GM12878 (cell line): Measurements from ENCODE around the gene GMCL1. TPM values are rescaled to one million over a fixed set of nuclear protein-coding genes. Genes with fewer than 3 reads are reported as not detected.
A peak's percentile ranks its signal among the peaks of the same experiment; 100 is the strongest.

Experiments used
- ATAC-seq: fragments of 200-7000 bp; cut with Tn5 transposase; 3 replicates; pipeline ENCODE4 v1.9.1; 2020; ENCODE audit warnings: mild to moderate bottlenecking, moderate library complexity
- BruUV-seq: library from RNA; stranded (reverse); fragments of 400-500 nt; replicated peaks from 2 replicates; lab custom pipeline; 2021; lab: Mats Ljungman, UMichigan
- CTCF ChIA-PET: fragments of 300-600 bp; sonication (Branson Sonifier 250); formaldehyde crosslinking; extraction: SDS; loops from one replicate; lab custom pipeline; 2021; ENCODE audit warnings: inconsistent platforms; lab: Yijun Ruan, JAX
- POLR2A ChIA-PET: fragments of 350-600 bp; formaldehyde crosslinking; extraction: SDS; loops from one replicate; lab custom pipeline; 2021; ENCODE audit warnings: inconsistent platforms; lab: Charles Lee
- RAD21 ChIA-PET: fragments of 300-600 bp; sonication (Branson Sonifier 250); formaldehyde crosslinking; loops from one replicate; lab custom pipeline; 2023; ENCODE audit warnings: antibody characterized with exemption; ENCODE audit not compliant: unreplicated experiment; lab: Charles Lee
- SMC1A ChIA-PET: fragments of 300-600 bp; sonication (Branson Sonifier 250); formaldehyde crosslinking; loops from one replicate; lab custom pipeline; 2023; ENCODE audit not compliant: unreplicated experiment, uncharacterized antibody; lab: Charles Lee
- DNase-seq: peaks from one replicate; pipeline ENCODE4 v3.0.0-alpha.2; 2011; ENCODE audit warnings: low read depth, low spot score
- FAIRE-seq: peaks from 3 replicates; lab custom pipeline; 2011; peaks lifted over from hg19 to GRCh38; lab: Jason Lieb, UNC
- H2AFZ ChIP-seq: 2 replicates; pipeline ENCODE4 v1.6.0; 2011; ENCODE audit warnings: low read depth, low read length, control low read depth; ENCODE audit not compliant: control insufficient read depth
- H3K27ac ChIP-seq: 2 replicates; pipeline ENCODE4 v1.5.1; 2011; ENCODE audit warnings: control low read depth; ENCODE audit not compliant: control insufficient read depth, insufficient read depth
- H3K27me3 ChIP-seq, 2 experiments: replicated peaks in 1 of 2; 2 replicates each; pipeline versions ENCODE4 v1.6.0 to v1.6.1; 2011; ENCODE audit warnings: low read length in 1 of 2; ENCODE audit not compliant: control insufficient read depth in 2 of 2, insufficient read depth in 2 of 2
- H3K36me3 ChIP-seq, 2 experiments: 2 replicates each; pipeline ENCODE4 v1.5.1; 2011; ENCODE audit warnings: low read length in 1 of 2; ENCODE audit not compliant: control insufficient read depth in 2 of 2, insufficient read depth in 2 of 2
- H3K4me1 ChIP-seq: 2 replicates; pipeline ENCODE4 v1.6.1; 2011; ENCODE audit warnings: mild to moderate bottlenecking, low read length, moderate library complexity, mixed read lengths; ENCODE audit not compliant: control insufficient read depth, insufficient read depth
- H3K4me2 ChIP-seq: 2 replicates; pipeline ENCODE4 v1.6.0; 2011; ENCODE audit warnings: control low read depth; ENCODE audit not compliant: control insufficient read depth, insufficient read depth
- H3K4me3 ChIP-seq: fragments of 200-600 bp; sonication (generic); 2 replicates; pipeline ENCODE4 v1.5.1; 2016
- H3K79me2 ChIP-seq: 2 replicates; pipeline ENCODE4 v1.6.0; 2011; ENCODE audit warnings: low read length; ENCODE audit not compliant: control insufficient read depth, insufficient read depth
- H3K9ac ChIP-seq: 2 replicates; pipeline ENCODE4 v1.8.0; 2011; ENCODE audit warnings: low read length, control low read depth, mixed read lengths; ENCODE audit not compliant: control insufficient read depth, insufficient read depth
- H3K9me3 ChIP-seq: replicated peaks from 3 replicates; pipeline ENCODE4 v1.5.1; 2011; ENCODE audit warnings: mild to moderate bottlenecking, low read length; ENCODE audit not compliant: control insufficient read depth, insufficient read depth
- H4K20me1 ChIP-seq: 2 replicates; pipeline ENCODE4 v1.6.0; 2011; ENCODE audit not compliant: control insufficient read depth, insufficient read depth
- CBFB ChIP-seq: IDR thresholded peaks from 2 replicates; pipeline ENCODE4 v1.6.1; 2016; ENCODE audit warnings: antibody characterized with exemption, low read depth
- DPF2 ChIP-seq: fragments of 450-650 bp; IDR thresholded peaks from 2 replicates; pipeline ENCODE4 v1.6.1; 2017; ENCODE audit warnings: mild to moderate bottlenecking
- EED ChIP-seq: sonication (generic); IDR thresholded peaks from 2 replicates; pipeline ENCODE4 v1.6.1; 2016; ENCODE audit warnings: antibody characterized with exemption, low read depth
- HCFC1 ChIP-seq: fragments of 150-350 bp; IDR thresholded peaks from 2 replicates; pipeline ENCODE4 v1.6.1; 2014; ENCODE audit warnings: low read length
- MEF2A ChIP-seq: IDR thresholded peaks from 2 replicates; pipeline ENCODE4 v1.6.1; 2011; ENCODE audit warnings: low read depth, mild to moderate bottlenecking, low read length, moderate library complexity; ENCODE audit not compliant: insufficient read depth
- MTA2 ChIP-seq: fragments of 450-650 bp; IDR thresholded peaks from 2 replicates; pipeline ENCODE4 v1.6.1; 2016; ENCODE audit warnings: low read depth, mild to moderate bottlenecking, moderate library complexity
- MYB ChIP-seq: fragments of 150-350 bp; IDR thresholded peaks from 2 replicates; pipeline ENCODE4 v1.6.1; 2014; ENCODE audit warnings: mild to moderate bottlenecking, low read depth, low read length, borderline replicate concordance
- NBN ChIP-seq: fragments of 450-650 bp; IDR thresholded peaks from 2 replicates; pipeline ENCODE4 v1.6.1; 2016
- RUNX3 ChIP-seq: IDR thresholded peaks from 2 replicates; pipeline ENCODE4 v1.6.1; 2012; ENCODE audit warnings: low read length, inconsistent platforms
- SIX5 ChIP-seq: IDR thresholded peaks from 2 replicates; pipeline ENCODE4 v1.6.1; 2011; ENCODE audit warnings: mild to moderate bottlenecking, low read depth, low read length, moderate library complexity; ENCODE audit not compliant: severe bottlenecking
- SMAD1 ChIP-seq: fragments of 450-650 bp; IDR thresholded peaks from 2 replicates; pipeline ENCODE4 v1.6.1; 2018; ENCODE audit warnings: mild to moderate bottlenecking, low read depth; ENCODE audit not compliant: partially characterized antibody
- SP1 ChIP-seq: IDR thresholded peaks from one replicate; pipeline ENCODE4 v1.6.1; 2011; ENCODE audit warnings: low read depth, low read length
- WGBS: methylation state at CpG from one replicate; pipeline ENCODE4 v1.1.6; 2016; ENCODE audit warnings: low lambda C conversion rate; ENCODE audit not compliant: insufficient replicate concordance, insufficient coverage; ENCODE audit errors: missing lambda C conversion rate; 5-methylcytosine and 5-hydroxymethylcytosine counted together
- in situ Hi-C: fragments of 300-500 bp; cut with MboI; formaldehyde crosslinking; loops from 9 replicates; pipeline ENCODE4 v1.14.3; 2018; ENCODE audit warnings: mixed read lengths
- intact Hi-C: fragments of 100-400 bp; cut with micrococcal nuclease; formaldehyde crosslinking; loops from one replicate; pipeline ENCODE4 v1.14.2; 2022; ENCODE audit not compliant: unreplicated experiment
- polyA plus RNA-seq, 11 experiments: library from polyadenylated mRNA; depleted of rRNA in 4 of 11; unstranded in 6 of 11; stranded (reverse) in 5 of 11; fragments of >200 nt; fragmentation: Nextera tagmentation in 4 of 11; fragmentation: Illumina TruSeq in 1 of 11; extraction: Ambion mirVana in 4 of 11; extraction: Trizol in 1 of 11; gene quantifications; 1 replicate in 1 of 11; 2 replicates in 10 of 11; pipeline versions ENCODE4 v1.2.1 to v1.2.3, GENCODE V29; 2011 to 2016; ENCODE audit warnings: inconsistent platforms in 2 of 11, missing spikeins in 2 of 11, low read depth in 1 of 11
- total RNA-seq, 4 experiments: library from RNA; depleted of rRNA in 3 of 4; stranded (reverse); fragments of >200 nt in 3 of 4; fragmentation: Illumina TruSeq in 1 of 4; extraction: Trizol in 1 of 4; gene quantifications; 2 replicates each; pipeline versions ENCODE4 v1.2.1 to v1.2.3, GENCODE V29; 2013 to 2021
- TF ChIP-seq, protein P1 (sequence below): IDR thresholded peaks from 2 replicates; pipeline ENCODE4 v1.6.1; 2011; ENCODE audit warnings: low read depth, low read length, improper control_type of control experiment, borderline replicate concordance
- TF ChIP-seq, protein P2 (sequence below): fragments of 450-650 bp; IDR thresholded peaks from 2 replicates; pipeline ENCODE4 v1.6.1; 2017; ENCODE audit warnings: mild to moderate bottlenecking, moderate library complexity
- TF ChIP-seq, protein P3 (sequence below): fragments of 450-650 bp; IDR thresholded peaks from 2 replicates; pipeline ENCODE4 v1.6.1; 2016; ENCODE audit warnings: mild to moderate bottlenecking
- TF ChIP-seq, protein P4 (sequence below): fragments of 450-650 bp; IDR thresholded peaks from 2 replicates; pipeline ENCODE4 v1.6.1; 2017; ENCODE audit warnings: low read depth, mild to moderate bottlenecking, moderate library complexity

Gene GMCL1
- total and polyA plus RNA-seq, 10 of the 15 experiments (the other 5 are each of a cell fraction or from before 2014, with no cell fraction given), result 3.7 to 21.4 (median 12.3) TPM

DNA sequence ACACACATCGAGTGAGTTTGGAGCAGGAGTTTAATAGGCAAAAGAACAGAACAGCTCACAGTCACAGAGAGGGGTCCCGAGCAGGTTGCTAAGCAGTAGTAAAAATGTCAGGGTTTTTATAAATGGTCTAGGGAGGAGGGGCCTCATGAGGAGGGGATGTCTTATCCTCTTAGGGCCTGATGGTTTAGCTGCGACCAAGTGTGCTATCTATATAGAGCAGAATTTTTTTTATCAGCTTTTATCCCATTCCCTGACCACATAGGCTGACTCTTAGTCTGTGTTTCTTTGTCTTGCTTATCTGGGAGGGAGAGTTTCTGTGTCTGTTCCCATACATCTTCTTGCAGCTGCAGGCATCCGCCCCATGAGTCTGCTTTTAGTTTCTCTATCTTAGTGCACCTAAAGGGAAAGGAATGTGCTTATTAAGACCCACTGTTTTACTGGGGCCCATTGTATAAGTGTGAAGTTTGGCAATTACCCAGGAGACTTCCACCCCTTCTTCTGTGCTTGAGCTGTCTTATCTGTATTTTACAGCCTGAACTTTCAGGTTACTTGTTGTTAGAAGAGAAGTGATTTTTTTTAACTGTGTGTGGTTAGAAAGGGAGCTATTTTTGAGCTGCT, 30.4 kb upstream of the GMCL1 start:
- BruUV-seq, result no TSS peak
- FAIRE-seq, result no peak
- Histone ChIP-seq H3K9ac (peak overlapping the region; percentile 59; the same call in 1 of the 2 replicates), H4K20me1 (no peaks in the 10 kb centered on the region), H3K27ac (peak overlapping the region; percentile 77), H3K4me3 (peak overlapping the region; percentile 69), H3K9me3 (no peaks in the 10 kb centered on the region), H3K4me2 (peak overlapping the region; percentile 78), H2AFZ (peak overlapping the region; percentile 40), H3K79me2 (peaks cover 18% of the 10 kb centered on the region), H3K27me3 (no peaks in the 10 kb centered on the region), H3K36me3 (no peaks in the 10 kb centered on the region), H3K4me1 (peaks cover 69% of the 10 kb centered on the region)
- ChIA-PET RAD21 (interaction anchor here (0.7 to 5.9 kb wide), 21 partner anchors 10 to 362 kb away, joined by 3 to 88 read pairs (median 6); partner anchors contain the start of genes ANXA4 and NFU1), POLR2A (interaction anchor here (0.7 to 4.7 kb wide), 14 partner anchors 9 to 306 kb away, joined by 3 to 40 read pairs (median 6); partner anchors contain the start of gene AAK1), CTCF (interaction anchor here (0.6 to 11.7 kb wide), 18 partner anchors 9 to 451 kb away, joined by 3 to 103 read pairs (median 6); partner anchors contain the start of gene ANXA4), SMC1A (interaction anchor here (0.7 to 7.1 kb wide), 23 partner anchors 9 to 104 kb away, joined by 3 to 117 read pairs (median 9); partner anchors contain the start of genes ANXA4 and GMCL1)
- WGBS, result 10% methylated on average over 4 of the region's 4 CpGs
- intact Hi-C loops, result loop anchor here (5.0 kb wide), 1 partner anchor 57 kb away; the partner anchor contains the start of gene ANXA4
- peak; percentile 68 for ATAC-seq
- in situ Hi-C loops, result no loop called here
- DNase-seq, result no peak
- TF ChIP-seq NBN (peak; percentile 62; the same call in 1 of the 2 replicates), MTA2 (0 out of 2 replicates have a peak, but pooled peaks have one; percentile 57), SP1 (no peak), MYB (no peak), RUNX3 (peak; percentile 24; the same call in 1 of the 2 replicates), MEF2A (0 out of 2 replicates have a peak, but pooled peaks have one; percentile 45), EED (no peak), CBFB (no peak), HCFC1 (no peak), SMAD1 (peak; percentile 53), SIX5 (no peak), DPF2 (0 out of 2 replicates have a peak, but pooled peaks have one; percentile 5)
- TF ChIP-seq, protein P1, sequence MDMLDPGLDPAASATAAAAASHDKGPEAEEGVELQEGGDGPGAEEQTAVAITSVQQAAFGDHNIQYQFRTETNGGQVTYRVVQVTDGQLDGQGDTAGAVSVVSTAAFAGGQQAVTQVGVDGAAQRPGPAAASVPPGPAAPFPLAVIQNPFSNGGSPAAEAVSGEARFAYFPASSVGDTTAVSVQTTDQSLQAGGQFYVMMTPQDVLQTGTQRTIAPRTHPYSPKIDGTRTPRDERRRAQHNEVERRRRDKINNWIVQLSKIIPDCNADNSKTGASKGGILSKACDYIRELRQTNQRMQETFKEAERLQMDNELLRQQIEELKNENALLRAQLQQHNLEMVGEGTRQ, result no peak
- TF ChIP-seq, protein P2, sequence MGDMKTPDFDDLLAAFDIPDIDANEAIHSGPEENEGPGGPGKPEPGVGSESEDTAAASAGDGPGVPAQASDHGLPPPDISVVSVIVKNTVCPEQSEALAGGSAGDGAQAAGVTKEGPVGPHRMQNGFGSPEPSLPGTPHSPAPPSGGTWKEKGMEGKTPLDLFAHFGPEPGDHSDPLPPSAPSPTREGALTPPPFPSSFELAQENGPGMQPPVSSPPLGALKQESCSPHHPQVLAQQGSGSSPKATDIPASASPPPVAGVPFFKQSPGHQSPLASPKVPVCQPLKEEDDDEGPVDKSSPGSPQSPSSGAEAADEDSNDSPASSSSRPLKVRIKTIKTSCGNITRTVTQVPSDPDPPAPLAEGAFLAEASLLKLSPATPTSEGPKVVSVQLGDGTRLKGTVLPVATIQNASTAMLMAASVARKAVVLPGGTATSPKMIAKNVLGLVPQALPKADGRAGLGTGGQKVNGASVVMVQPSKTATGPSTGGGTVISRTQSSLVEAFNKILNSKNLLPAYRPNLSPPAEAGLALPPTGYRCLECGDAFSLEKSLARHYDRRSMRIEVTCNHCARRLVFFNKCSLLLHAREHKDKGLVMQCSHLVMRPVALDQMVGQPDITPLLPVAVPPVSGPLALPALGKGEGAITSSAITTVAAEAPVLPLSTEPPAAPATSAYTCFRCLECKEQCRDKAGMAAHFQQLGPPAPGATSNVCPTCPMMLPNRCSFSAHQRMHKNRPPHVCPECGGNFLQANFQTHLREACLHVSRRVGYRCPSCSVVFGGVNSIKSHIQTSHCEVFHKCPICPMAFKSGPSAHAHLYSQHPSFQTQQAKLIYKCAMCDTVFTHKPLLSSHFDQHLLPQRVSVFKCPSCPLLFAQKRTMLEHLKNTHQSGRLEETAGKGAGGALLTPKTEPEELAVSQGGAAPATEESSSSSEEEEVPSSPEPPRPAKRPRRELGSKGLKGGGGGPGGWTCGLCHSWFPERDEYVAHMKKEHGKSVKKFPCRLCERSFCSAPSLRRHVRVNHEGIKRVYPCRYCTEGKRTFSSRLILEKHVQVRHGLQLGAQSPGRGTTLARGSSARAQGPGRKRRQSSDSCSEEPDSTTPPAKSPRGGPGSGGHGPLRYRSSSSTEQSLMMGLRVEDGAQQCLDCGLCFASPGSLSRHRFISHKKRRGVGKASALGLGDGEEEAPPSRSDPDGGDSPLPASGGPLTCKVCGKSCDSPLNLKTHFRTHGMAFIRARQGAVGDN, result peak; percentile 56
- TF ChIP-seq, protein P3, sequence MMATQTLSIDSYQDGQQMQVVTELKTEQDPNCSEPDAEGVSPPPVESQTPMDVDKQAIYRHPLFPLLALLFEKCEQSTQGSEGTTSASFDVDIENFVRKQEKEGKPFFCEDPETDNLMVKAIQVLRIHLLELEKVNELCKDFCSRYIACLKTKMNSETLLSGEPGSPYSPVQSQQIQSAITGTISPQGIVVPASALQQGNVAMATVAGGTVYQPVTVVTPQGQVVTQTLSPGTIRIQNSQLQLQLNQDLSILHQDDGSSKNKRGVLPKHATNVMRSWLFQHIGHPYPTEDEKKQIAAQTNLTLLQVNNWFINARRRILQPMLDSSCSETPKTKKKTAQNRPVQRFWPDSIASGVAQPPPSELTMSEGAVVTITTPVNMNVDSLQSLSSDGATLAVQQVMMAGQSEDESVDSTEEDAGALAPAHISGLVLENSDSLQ, result peak; percentile 86
- TF ChIP-seq, protein P4, sequence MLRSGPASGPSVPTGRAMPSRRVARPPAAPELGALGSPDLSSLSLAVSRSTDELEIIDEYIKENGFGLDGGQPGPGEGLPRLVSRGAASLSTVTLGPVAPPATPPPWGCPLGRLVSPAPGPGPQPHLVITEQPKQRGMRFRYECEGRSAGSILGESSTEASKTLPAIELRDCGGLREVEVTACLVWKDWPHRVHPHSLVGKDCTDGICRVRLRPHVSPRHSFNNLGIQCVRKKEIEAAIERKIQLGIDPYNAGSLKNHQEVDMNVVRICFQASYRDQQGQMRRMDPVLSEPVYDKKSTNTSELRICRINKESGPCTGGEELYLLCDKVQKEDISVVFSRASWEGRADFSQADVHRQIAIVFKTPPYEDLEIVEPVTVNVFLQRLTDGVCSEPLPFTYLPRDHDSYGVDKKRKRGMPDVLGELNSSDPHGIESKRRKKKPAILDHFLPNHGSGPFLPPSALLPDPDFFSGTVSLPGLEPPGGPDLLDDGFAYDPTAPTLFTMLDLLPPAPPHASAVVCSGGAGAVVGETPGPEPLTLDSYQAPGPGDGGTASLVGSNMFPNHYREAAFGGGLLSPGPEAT, result peak; percentile 26; the same call in 1 of the 2 replicates
